Stimulated activated CD4-positive, alpha-beta T cell treated with anti-CD3 and anti-CD28 coated beads, Interleukin-15, amount 100 ng/mL, for 1 hour (primary cell): ENCODE data around the gene ARHGEF35.
"Not testable (repeated sequence)": the region's sequence is repeated elsewhere in the genome, so short reads cannot be mapped to it uniquely, and the experiment has no call there.

Experiments used
- DNase-seq, 2 donors: peaks; one replicate each; pipeline ENCODE4 v3.0.0-alpha.2; 2020; ENCODE audit warnings: low read depth in 1 of 2, low spot score in 1 of 2

ARHGEF35 gene

GRCh38 chr7:144179165-144179479 is 16.5 kb downstream of the ARHGEF35 start:
- DNase-seq = not testable (repeated sequence)

DNA sequence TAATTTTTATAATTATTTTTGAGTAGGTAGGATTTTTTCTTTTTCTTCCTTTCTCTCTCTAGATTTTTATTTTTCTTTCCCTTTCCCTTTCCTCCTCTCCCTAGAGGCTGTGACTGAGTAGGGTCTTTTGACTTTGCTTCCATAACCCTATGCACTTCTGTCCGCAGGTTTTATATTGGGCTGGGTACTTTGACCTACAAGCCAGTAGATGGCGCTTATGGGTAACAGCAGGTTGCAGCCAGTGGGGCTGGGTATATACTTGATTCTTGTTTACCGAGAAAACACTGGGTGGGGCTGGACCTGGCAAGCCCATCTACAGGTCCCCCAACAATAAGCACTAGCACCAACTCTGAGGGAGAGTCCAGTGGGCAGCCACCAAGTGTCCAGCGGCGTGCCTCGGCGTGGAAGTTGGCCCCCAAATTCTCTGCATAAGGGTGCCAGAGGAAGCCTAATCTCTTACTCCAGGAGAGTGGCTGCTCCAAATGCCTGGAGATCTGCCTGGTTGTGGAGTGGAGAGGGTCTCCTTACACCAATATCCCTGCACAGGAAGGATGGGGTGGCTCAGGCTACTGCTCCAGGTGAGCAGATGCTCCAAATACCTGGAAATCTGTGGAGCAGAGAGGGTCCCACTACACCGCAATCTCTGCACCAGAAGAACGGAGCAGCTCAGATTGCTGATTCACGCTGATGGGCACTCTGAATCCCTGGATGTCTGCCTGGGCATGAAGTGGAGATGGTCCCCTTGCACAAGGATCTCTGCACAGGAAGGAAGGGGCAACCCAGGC is 17.1 kb downstream of the ARHGEF35 start:
- DNase-seq = not testable (repeated sequence)

GRCh38 chr7:144174613-144175012 is 21.0 kb downstream of the ARHGEF35 start:
- DNase-seq = no peak

- DNase-seq = not testable (repeated sequence)
Measured at GRCh38 chr7:144171594-144172350, 23.9 kb downstream of the ARHGEF35 start.

DNA sequence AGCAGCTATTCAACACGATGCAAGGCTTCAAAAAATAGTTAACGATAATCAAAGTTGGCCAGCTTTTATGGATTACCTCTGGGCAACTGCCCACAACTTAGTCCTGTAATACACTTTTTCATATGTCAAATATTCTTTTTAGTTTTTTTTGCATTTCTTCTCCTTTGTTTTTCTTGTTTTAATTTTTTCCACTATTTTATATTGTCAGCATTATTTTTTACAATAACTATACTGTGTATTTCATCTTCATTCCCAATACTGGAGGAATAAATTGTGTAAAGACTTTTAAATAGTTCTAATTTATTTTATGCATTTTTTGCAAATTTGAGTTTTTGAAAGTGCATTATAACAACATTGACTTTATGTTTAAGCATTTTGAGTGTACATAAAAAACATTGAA is 30.8 kb downstream of the ARHGEF35 start:
- DNase-seq = no peak

DNA sequence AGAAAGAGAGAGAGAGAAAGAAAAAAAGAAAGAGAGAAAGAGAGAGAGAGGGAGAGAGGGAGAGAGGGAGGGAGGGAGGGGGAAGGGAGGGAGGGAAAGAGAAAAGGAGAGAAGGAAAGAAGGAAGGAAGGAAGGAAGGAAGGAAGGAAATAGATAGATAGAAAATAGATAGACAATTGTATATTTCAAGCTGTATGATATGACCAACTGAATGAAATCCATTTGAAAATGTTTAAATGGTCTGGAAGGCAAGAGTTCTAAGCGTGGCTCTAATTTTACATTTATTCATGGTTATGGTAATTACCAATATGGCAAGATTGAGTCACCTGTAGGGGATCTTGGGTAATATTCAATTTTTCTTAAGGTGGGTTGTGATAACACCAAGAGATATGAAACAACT is 36.8 kb downstream of the ARHGEF35 start:
- no peak for DNase-seq

GRCh38 chr7:144148224-144148827 is 47.3 kb downstream of the ARHGEF35 start:
- no peak for DNase-seq

DNA sequence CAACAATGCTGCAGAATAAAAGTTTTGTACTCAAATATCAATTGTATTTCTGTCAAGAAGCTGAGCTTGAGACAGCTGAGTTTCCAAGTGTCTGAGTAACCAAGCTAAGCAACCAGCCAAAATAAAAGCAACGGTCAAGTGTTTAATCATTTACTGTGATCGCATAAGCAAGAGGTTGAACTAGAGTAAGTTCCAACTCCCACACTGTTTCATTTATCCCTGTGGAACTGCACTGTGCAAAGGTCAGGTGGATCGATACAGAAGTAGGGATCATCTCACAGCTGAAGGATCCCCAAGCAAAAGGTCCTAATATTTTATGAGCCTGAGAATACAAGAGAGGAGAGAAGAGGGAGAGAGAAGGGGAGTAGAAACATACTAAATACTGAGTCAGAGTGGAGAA is 51.2 kb downstream of the ARHGEF35 start:
- DNase-seq = no peak

GRCh38 chr7:144142187-144142586 is 53.4 kb downstream of the ARHGEF35 start:
- DNase-seq = no peak

GRCh38 chr7:144137501-144137900 is 58.1 kb downstream of the ARHGEF35 start:
- DNase-seq = no peak
